Measurements from ENCODE around the gene SLC24A1.

Gene SLC24A1

GRCh38 chr15:65638109-65638508 is 16.4 kb downstream of the SLC24A1 start:
- H3K27me3 ChIP-seq (ENCODE audit: insufficient read depth, low read length): no peaks in the 10 kb centered on the region
- no peak overlapping the region for H3K4me2 ChIP-seq (ENCODE audit: low read length)
- H3K27ac ChIP-seq (ENCODE audit: low read depth, low read length, poor library complexity, severe bottlenecking): no peak overlapping the region
- H3F3A ChIP-seq (ENCODE audit: insufficient read depth, low read length): no peaks in the 10 kb centered on the region
- no peak overlapping the region for H2AFZ ChIP-seq (ENCODE audit: low read length)
- no peaks in the 10 kb centered on the region for H3K79me2 ChIP-seq (ENCODE audit: insufficient read depth, low read length)
- TF ChIP-seq CTCF (IDR thresholded peaks at IDR 0.05; ENCODE audit: low read length) (no peak), EZH2 (IDR thresholded peaks at IDR 0.05; ENCODE audit: borderline replicate concordance, low read length) (no peak)
- no peak overlapping the region for H3K9ac ChIP-seq (ENCODE audit: low read length)
- no peaks in the 10 kb centered on the region for H4K20me1 ChIP-seq (ENCODE audit: insufficient read depth, low read length)
- no peaks in the 10 kb centered on the region for H3K4me1 ChIP-seq (ENCODE audit: insufficient read depth, low read length, severe bottlenecking)
- H3K9me2 ChIP-seq (ENCODE audit: low read depth, low read length): no peaks in the 10 kb centered on the region
- no peak overlapping the region for H3K4me3 ChIP-seq (ENCODE audit: low read depth, low read length, poor library complexity, severe bottlenecking)
- H3K36me3 ChIP-seq (ENCODE audit: insufficient read depth, low read length): no peaks in the 10 kb centered on the region
- no peaks in the 10 kb centered on the region for H3K9me3 ChIP-seq (ENCODE audit: low read length)

GRCh38 chr15:65638681-65639089 is 16.9 kb downstream of the SLC24A1 start:
- Histone ChIP-seq H4K20me1 (ENCODE audit: insufficient read depth, low read length) (no peaks in the 10 kb centered on the region), H3K27ac (ENCODE audit: low read depth, low read length, poor library complexity, severe bottlenecking) (no peak overlapping the region), H2AFZ (ENCODE audit: low read length) (no peak overlapping the region), H3K79me2 (ENCODE audit: insufficient read depth, low read length) (no peaks in the 10 kb centered on the region), H3K9me2 (ENCODE audit: low read depth, low read length) (no peaks in the 10 kb centered on the region), H3K36me3 (ENCODE audit: insufficient read depth, low read length) (no peaks in the 10 kb centered on the region), H3K9ac (ENCODE audit: low read length) (no peak overlapping the region), H3K4me3 (ENCODE audit: low read depth, low read length, poor library complexity, severe bottlenecking) (no peak overlapping the region), H3K9me3 (ENCODE audit: low read length) (no peaks in the 10 kb centered on the region), H3K4me1 (ENCODE audit: insufficient read depth, low read length, severe bottlenecking) (no peaks in the 10 kb centered on the region), H3F3A (ENCODE audit: insufficient read depth, low read length) (no peaks in the 10 kb centered on the region), H3K27me3 (ENCODE audit: insufficient read depth, low read length) (no peaks in the 10 kb centered on the region), H3K4me2 (ENCODE audit: low read length) (no peak overlapping the region; the same call in 1 of the 2 replicates)
- TF ChIP-seq EZH2 (IDR thresholded peaks at IDR 0.05; ENCODE audit: borderline replicate concordance, low read length) (no peak), CTCF (IDR thresholded peaks at IDR 0.05; ENCODE audit: low read length) (peak; percentile 93)

- Histone ChIP-seq H3K36me3 (ENCODE audit: insufficient read depth, low read length) (no peaks in the 10 kb centered on the region), H3K79me2 (ENCODE audit: insufficient read depth, low read length) (no peaks in the 10 kb centered on the region), H3K9ac (ENCODE audit: low read length) (no peak overlapping the region), H3K4me1 (ENCODE audit: insufficient read depth, low read length, severe bottlenecking) (no peaks in the 10 kb centered on the region), H2AFZ (ENCODE audit: low read length) (no peak overlapping the region), H3F3A (ENCODE audit: insufficient read depth, low read length) (no peaks in the 10 kb centered on the region), H4K20me1 (ENCODE audit: insufficient read depth, low read length) (no peaks in the 10 kb centered on the region), H3K4me3 (ENCODE audit: low read depth, low read length, poor library complexity, severe bottlenecking) (no peak overlapping the region), H3K9me3 (ENCODE audit: low read length) (no peaks in the 10 kb centered on the region), H3K4me2 (ENCODE audit: low read length) (no peak overlapping the region), H3K9me2 (ENCODE audit: low read depth, low read length) (no peaks in the 10 kb centered on the region), H3K27me3 (ENCODE audit: insufficient read depth, low read length) (no peaks in the 10 kb centered on the region), H3K27ac (ENCODE audit: low read depth, low read length, poor library complexity, severe bottlenecking) (no peak overlapping the region)
- TF ChIP-seq CTCF (IDR thresholded peaks at IDR 0.05; ENCODE audit: low read length) (no peak), EZH2 (IDR thresholded peaks at IDR 0.05; ENCODE audit: borderline replicate concordance, low read length) (no peak)
These were observed 17.8 kb downstream of the SLC24A1 start for GRCh38 chr15:65639509-65639908.
